Type B pancreatic cell (in vitro differentiated cells): ENCODE results near the gene SQSTM1. TPM values are rescaled to one million over a fixed set of nuclear protein-coding genes. Genes with fewer than 3 reads are reported as not detected.

Source experiments
- DNase-seq: peaks from one replicate; pipeline ENCODE4 v3.0.0; 2021; ENCODE audit warnings: mixed read lengths; ENCODE audit not compliant: unreplicated experiment; ENCODE audit errors: extremely low spot score
- H3K27ac Mint-ChIP-seq: 2 replicates; pipeline ENCODE4 v1.8.0; 2021; ENCODE audit warnings: mild to moderate bottlenecking, mixed read lengths
- H3K27me3 Mint-ChIP-seq: 2 replicates; pipeline ENCODE4 v1.8.0; 2021; ENCODE audit warnings: mixed read lengths
- H3K36me3 Mint-ChIP-seq: 2 replicates; pipeline ENCODE4 v1.8.0; 2021; ENCODE audit warnings: mixed read lengths
- H3K4me1 Mint-ChIP-seq: one replicate; pipeline ENCODE4 v1.8.0; 2021; ENCODE audit warnings: mixed read lengths; ENCODE audit not compliant: unreplicated experiment
- H3K4me3 Mint-ChIP-seq: 2 replicates; pipeline ENCODE4 v1.8.0; 2021; ENCODE audit warnings: mild to moderate bottlenecking, mixed read lengths
- H3K9me3 Mint-ChIP-seq: 2 replicates; pipeline ENCODE4 v1.8.0; 2021; ENCODE audit warnings: mixed read lengths
- CTCF ChIP-seq: fragments of 200-600 bp; sonication (generic); conservative IDR thresholded peaks from 2 replicates; pipeline ENCODE4 v1.5.0; 2021; ENCODE audit warnings: antibody characterized with exemption, mild to moderate bottlenecking
- total RNA-seq: library from RNA; stranded (reverse); gene quantifications from 2 replicates; pipeline ENCODE4 v1.2.1, GENCODE V29; 2021; ENCODE audit warnings: low replicate concordance

The SQSTM1 gene
- total RNA-seq, 1 donor from 2014 or later: 133 TPM

GRCh38 chr5:179858586-179859427, 38.1 kb downstream of the SQSTM1 start, which contains the start of gene MRNIP:
Gene MRNIP (minus strand): TSS chr5:179858817. CDS start chr5:179858796, 21 bp downstream.
- no peaks in the 10 kb centered on the region for H3K27me3 Mint-ChIP-seq
- H3K4me3 Mint-ChIP-seq: peak within 1 kb of the TSS; percentile 93
- peak within 1 kb of the TSS; percentile 93 for H3K27ac Mint-ChIP-seq
- DNase-seq: peak; percentile 95
- H3K4me1 Mint-ChIP-seq: peaks cover 18% of the 10 kb centered on the region
- TF ChIP-seq CTCF: no peak
- H3K36me3 Mint-ChIP-seq: peaks cover 10% of the 10 kb centered on the region
- no peaks in the 10 kb centered on the region for H3K9me3 Mint-ChIP-seq

- no peak for TF ChIP-seq CTCF
- H3K27me3 Mint-ChIP-seq: no peaks in the 10 kb centered on the region
- H3K36me3 Mint-ChIP-seq: peaks cover 14% of the 10 kb centered on the region
- H3K4me3 Mint-ChIP-seq: peak overlapping the region; percentile 93
- DNase-seq: no peak
- H3K9me3 Mint-ChIP-seq: no peaks in the 10 kb centered on the region
- peak overlapping the region; percentile 46 for H3K27ac Mint-ChIP-seq
- H3K4me1 Mint-ChIP-seq: peaks cover 18% of the 10 kb centered on the region
Measured at GRCh38 chr5:179860301-179860700, 39.6 kb downstream of the SQSTM1 start.

GRCh38 chr5:179862296-179862695, 41.6 kb downstream of the SQSTM1 start:
- H3K4me1 Mint-ChIP-seq: peaks cover 18% of the 10 kb centered on the region
- no peaks in the 10 kb centered on the region for H3K27me3 Mint-ChIP-seq
- no peak overlapping the region for H3K4me3 Mint-ChIP-seq
- no peak for DNase-seq
- H3K9me3 Mint-ChIP-seq: no peaks in the 10 kb centered on the region
- H3K27ac Mint-ChIP-seq: no peak overlapping the region
- TF ChIP-seq CTCF: no peak
- peaks cover 14% of the 10 kb centered on the region for H3K36me3 Mint-ChIP-seq

GRCh38 chr5:179862891-179863290, 42.2 kb downstream of the SQSTM1 start:
- no peak for DNase-seq
- TF ChIP-seq CTCF: no peak
- Mint-ChIP-seq H3K4me1 (peaks cover 12% of the 10 kb centered on the region), H3K36me3 (peaks cover 14% of the 10 kb centered on the region), H3K27me3 (no peaks in the 10 kb centered on the region), H3K9me3 (no peaks in the 10 kb centered on the region), H3K4me3 (no peak overlapping the region), H3K27ac (no peak overlapping the region)

- Mint-ChIP-seq H3K36me3 (peaks cover 11% of the 10 kb centered on the region), H3K27me3 (no peaks in the 10 kb centered on the region), H3K9me3 (no peaks in the 10 kb centered on the region), H3K4me3 (no peak overlapping the region), H3K27ac (no peak overlapping the region), H3K4me1 (peaks cover 9% of the 10 kb centered on the region)
- TF ChIP-seq CTCF: no peak
- DNase-seq: no peak
Measured at GRCh38 chr5:179863449-179864085, 42.9 kb downstream of the SQSTM1 start.
